Activated naive CD8-positive, alpha-beta T cell (primary cell): ENCODE results near the gene DCC.

Experiments
- H3K27ac Mint-ChIP-seq: one replicate; pipeline ENCODE4 v1.8.0; 2021; ENCODE audit warnings: mixed read lengths
- H3K27me3 Mint-ChIP-seq: one replicate; pipeline ENCODE4 v1.8.0; 2021; ENCODE audit warnings: mixed read lengths
- H3K36me3 Mint-ChIP-seq: one replicate; pipeline ENCODE4 v1.8.0; 2021; ENCODE audit warnings: mixed read lengths
- H3K4me1 Mint-ChIP-seq: one replicate; pipeline ENCODE4 v1.8.0; 2021; ENCODE audit warnings: low read depth, mixed read lengths
- H3K4me3 Mint-ChIP-seq: one replicate; pipeline ENCODE4 v1.8.0; 2021; ENCODE audit warnings: mild to moderate bottlenecking, mixed read lengths
- H3K9me3 Mint-ChIP-seq: one replicate; pipeline ENCODE4 v1.8.0; 2021; ENCODE audit warnings: low read depth, mixed read lengths

Gene DCC

DNA sequence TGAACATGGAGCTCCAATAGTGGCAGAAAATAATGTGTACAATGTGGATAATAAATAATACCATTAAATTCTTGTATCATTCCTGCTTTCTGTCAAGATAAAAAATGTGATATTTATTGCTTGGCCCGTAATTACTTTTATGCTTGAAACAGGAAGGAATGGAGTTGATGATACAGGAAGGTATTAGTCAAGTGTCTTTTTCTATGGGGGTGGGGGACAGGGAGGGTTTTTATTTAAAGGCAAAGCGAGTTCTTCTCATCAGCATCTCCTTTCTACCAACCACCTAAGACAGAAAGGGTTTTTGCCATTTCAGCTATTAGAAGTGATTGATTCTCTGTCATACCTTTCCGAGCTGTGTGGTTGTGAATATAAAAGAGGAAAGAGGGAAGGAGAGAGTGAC is 135.3 kb downstream of the DCC start:
- Mint-ChIP-seq H3K4me1 (no peaks in the 10 kb centered on the region), H3K4me3 (no peak overlapping the region), H3K27me3 (no peaks in the 10 kb centered on the region), H3K9me3 (no peaks in the 10 kb centered on the region), H3K27ac (no peak overlapping the region), H3K36me3 (no peaks in the 10 kb centered on the region)

- H3K9me3 Mint-ChIP-seq = peaks cover 6% of the 10 kb centered on the region
- no peak overlapping the region for H3K4me3 Mint-ChIP-seq
- H3K36me3 Mint-ChIP-seq = no peaks in the 10 kb centered on the region
- H3K27ac Mint-ChIP-seq = no peak overlapping the region
- no peaks in the 10 kb centered on the region for H3K27me3 Mint-ChIP-seq
- no peaks in the 10 kb centered on the region for H3K4me1 Mint-ChIP-seq
Observed at GRCh38 chr18:52481116-52481515, 141.1 kb downstream of the DCC start.

- H3K4me3 Mint-ChIP-seq = no peak overlapping the region
- H3K9me3 Mint-ChIP-seq = peaks cover 12% of the 10 kb centered on the region
- H3K27me3 Mint-ChIP-seq = no peaks in the 10 kb centered on the region
- no peak overlapping the region for H3K27ac Mint-ChIP-seq
- H3K4me1 Mint-ChIP-seq = no peaks in the 10 kb centered on the region
- H3K36me3 Mint-ChIP-seq = no peaks in the 10 kb centered on the region
Observed at GRCh38 chr18:52484977-52485376, 145.0 kb downstream of the DCC start.

DNA sequence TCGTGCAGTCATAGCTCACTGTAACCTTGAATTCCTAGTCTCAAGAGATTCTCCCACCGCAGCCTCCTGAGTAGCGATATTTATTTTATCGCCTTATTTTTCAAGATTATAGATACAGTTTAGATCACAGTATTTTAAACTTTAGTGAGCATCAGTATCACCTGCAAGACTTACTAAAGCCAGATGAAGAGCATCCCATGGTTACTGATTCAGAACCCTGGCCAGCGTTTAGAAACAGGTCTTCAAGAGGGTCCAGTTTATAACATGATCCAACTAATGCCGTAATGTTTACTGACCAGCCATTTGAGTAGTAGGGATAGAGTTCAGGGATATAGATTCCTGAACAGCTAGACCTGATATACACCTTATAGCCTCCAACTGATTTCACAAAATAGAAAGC is 146.1 kb downstream of the DCC start:
- H3K4me1 Mint-ChIP-seq = no peaks in the 10 kb centered on the region
- H3K4me3 Mint-ChIP-seq = no peak overlapping the region
- no peak overlapping the region for H3K27ac Mint-ChIP-seq
- no peaks in the 10 kb centered on the region for H3K36me3 Mint-ChIP-seq
- H3K27me3 Mint-ChIP-seq = no peaks in the 10 kb centered on the region
- peaks cover 12% of the 10 kb centered on the region for H3K9me3 Mint-ChIP-seq

DNA sequence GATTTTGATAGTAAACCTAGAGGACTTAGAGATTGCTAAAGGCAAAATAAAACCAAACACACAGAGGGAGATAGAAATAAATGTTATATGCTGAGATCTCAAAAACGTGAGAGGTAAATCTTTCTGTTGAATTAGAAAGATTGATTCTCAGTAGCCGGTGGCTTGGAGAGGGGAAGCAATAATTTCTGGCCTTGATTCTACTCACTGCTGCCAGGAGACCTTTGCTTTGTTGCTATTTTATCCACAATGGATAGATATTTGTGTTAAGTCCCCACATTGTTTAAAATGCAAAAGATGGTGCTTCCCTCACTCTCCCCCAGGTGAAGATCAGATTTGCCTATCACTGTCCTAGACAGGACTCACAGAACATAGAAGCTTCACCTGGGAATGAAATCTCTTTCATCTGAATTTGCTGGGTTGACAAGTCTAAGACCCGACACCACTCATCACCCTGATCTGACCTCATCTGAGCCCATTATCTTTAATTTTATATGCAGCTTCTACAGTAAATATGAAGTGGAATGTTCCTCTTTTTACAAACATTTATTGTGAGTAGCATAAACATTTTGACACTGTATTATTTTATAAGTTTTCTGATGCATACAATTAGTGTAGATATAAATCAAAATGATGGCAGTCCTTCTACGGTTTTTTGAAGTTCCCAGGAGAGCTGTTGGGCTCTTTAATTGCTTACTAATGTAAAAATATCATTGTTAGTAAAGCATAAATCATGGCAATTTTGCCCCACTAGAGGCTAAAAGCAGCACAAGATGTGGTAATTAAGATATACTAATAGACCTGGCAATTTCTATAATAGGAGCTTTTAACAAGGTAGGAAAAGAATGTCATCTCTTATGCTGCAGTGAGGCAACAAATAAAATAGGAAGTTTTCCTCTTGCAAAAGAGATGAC is 149.7 kb downstream of the DCC start:
- Mint-ChIP-seq H3K9me3 (peaks cover 13% of the 10 kb centered on the region), H3K27ac (no peak overlapping the region), H3K27me3 (no peaks in the 10 kb centered on the region), H3K36me3 (no peaks in the 10 kb centered on the region), H3K4me1 (no peaks in the 10 kb centered on the region), H3K4me3 (no peak overlapping the region)

GRCh38 chr18:52496426-52496825 is 156.4 kb downstream of the DCC start:
- Mint-ChIP-seq H3K9me3 (peaks cover 7% of the 10 kb centered on the region), H3K27ac (no peak overlapping the region), H3K4me1 (no peaks in the 10 kb centered on the region), H3K27me3 (no peaks in the 10 kb centered on the region), H3K36me3 (no peaks in the 10 kb centered on the region), H3K4me3 (no peak overlapping the region)

GRCh38 chr18:52499016-52499415 is 159.0 kb downstream of the DCC start:
- Mint-ChIP-seq H3K4me3 (no peak overlapping the region), H3K36me3 (no peaks in the 10 kb centered on the region), H3K9me3 (peaks cover 3% of the 10 kb centered on the region), H3K4me1 (no peaks in the 10 kb centered on the region), H3K27me3 (no peaks in the 10 kb centered on the region), H3K27ac (no peak overlapping the region)

DNA sequence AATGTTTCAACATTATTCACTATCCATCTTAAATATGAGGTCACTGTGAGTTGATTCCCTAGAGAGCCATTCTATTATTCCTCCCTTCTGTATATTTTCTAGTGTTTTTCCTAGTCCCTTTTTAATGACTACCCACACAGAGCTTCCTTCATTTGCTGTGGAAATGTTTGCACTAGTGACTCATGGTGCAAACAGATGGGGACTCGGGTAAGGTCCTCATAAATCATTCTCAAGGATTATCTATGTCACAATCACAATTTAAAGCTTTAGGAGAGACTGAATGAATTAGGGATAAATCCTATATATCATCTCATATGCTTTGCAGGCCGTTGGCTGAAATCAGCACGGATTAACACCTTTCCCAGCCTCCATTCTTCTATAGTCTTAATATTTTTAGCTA is 159.6 kb downstream of the DCC start:
- Mint-ChIP-seq H3K4me3 (no peak overlapping the region), H3K27ac (no peak overlapping the region), H3K27me3 (no peaks in the 10 kb centered on the region), H3K9me3 (no peaks in the 10 kb centered on the region), H3K36me3 (no peaks in the 10 kb centered on the region), H3K4me1 (no peaks in the 10 kb centered on the region)

GRCh38 chr18:52504589-52504988 is 164.6 kb downstream of the DCC start:
- Mint-ChIP-seq H3K9me3 (peaks cover 3% of the 10 kb centered on the region), H3K27me3 (no peaks in the 10 kb centered on the region), H3K4me1 (no peaks in the 10 kb centered on the region), H3K36me3 (no peaks in the 10 kb centered on the region), H3K4me3 (no peak overlapping the region), H3K27ac (no peak overlapping the region)

DNA sequence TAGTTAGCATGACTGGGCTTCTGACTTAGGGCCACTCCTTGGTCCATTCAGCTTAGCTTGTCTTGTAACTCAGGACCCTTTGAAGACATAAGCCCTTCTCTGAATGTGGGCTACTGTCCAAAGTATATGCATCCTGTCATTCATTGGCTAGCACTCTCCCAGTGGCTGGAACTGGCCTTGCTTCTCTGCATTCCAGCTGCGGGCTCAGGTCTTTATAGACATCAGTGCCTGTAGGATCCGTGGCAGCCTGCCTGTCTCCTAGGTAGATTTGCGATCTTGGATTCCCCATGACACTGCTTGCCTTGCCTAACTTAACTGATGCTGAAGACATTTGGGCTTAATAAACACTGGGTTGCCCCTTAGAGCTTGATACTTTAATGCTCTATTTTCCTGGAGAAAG is 170.1 kb downstream of the DCC start:
- H3K9me3 Mint-ChIP-seq = peaks cover 8% of the 10 kb centered on the region
- no peaks in the 10 kb centered on the region for H3K36me3 Mint-ChIP-seq
- no peak overlapping the region for H3K27ac Mint-ChIP-seq
- no peaks in the 10 kb centered on the region for H3K4me1 Mint-ChIP-seq
- no peak overlapping the region for H3K4me3 Mint-ChIP-seq
- H3K27me3 Mint-ChIP-seq = no peaks in the 10 kb centered on the region

- no peaks in the 10 kb centered on the region for H3K36me3 Mint-ChIP-seq
- H3K27me3 Mint-ChIP-seq = no peaks in the 10 kb centered on the region
- no peak overlapping the region for H3K27ac Mint-ChIP-seq
- H3K4me3 Mint-ChIP-seq = no peak overlapping the region
- H3K9me3 Mint-ChIP-seq = peaks cover 9% of the 10 kb centered on the region
- H3K4me1 Mint-ChIP-seq = no peaks in the 10 kb centered on the region
Observed at GRCh38 chr18:52518086-52518485, 178.1 kb downstream of the DCC start.

- Mint-ChIP-seq H3K4me3 (no peak overlapping the region), H3K27me3 (no peaks in the 10 kb centered on the region), H3K27ac (no peak overlapping the region), H3K9me3 (peaks cover 9% of the 10 kb centered on the region), H3K4me1 (no peaks in the 10 kb centered on the region), H3K36me3 (no peaks in the 10 kb centered on the region)
Observed at GRCh38 chr18:52519021-52519420, 179.0 kb downstream of the DCC start.

GRCh38 chr18:52523566-52523965 is 183.6 kb downstream of the DCC start:
- Mint-ChIP-seq H3K27ac (no peak overlapping the region), H3K4me3 (no peak overlapping the region), H3K36me3 (no peaks in the 10 kb centered on the region), H3K9me3 (peaks cover 4% of the 10 kb centered on the region), H3K4me1 (no peaks in the 10 kb centered on the region), H3K27me3 (no peaks in the 10 kb centered on the region)

GRCh38 chr18:52531836-52532235 is 191.8 kb downstream of the DCC start:
- Mint-ChIP-seq H3K27ac (no peak overlapping the region), H3K36me3 (no peaks in the 10 kb centered on the region), H3K4me1 (no peaks in the 10 kb centered on the region), H3K9me3 (no peaks in the 10 kb centered on the region), H3K27me3 (peaks cover 2% of the 10 kb centered on the region), H3K4me3 (no peak overlapping the region)

GRCh38 chr18:52536039-52536438 is 196.0 kb downstream of the DCC start:
- no peaks in the 10 kb centered on the region for H3K9me3 Mint-ChIP-seq
- H3K4me3 Mint-ChIP-seq = no peak overlapping the region
- H3K27ac Mint-ChIP-seq = no peak overlapping the region
- H3K36me3 Mint-ChIP-seq = no peaks in the 10 kb centered on the region
- no peaks in the 10 kb centered on the region for H3K4me1 Mint-ChIP-seq
- H3K27me3 Mint-ChIP-seq = peaks cover 2% of the 10 kb centered on the region

DNA sequence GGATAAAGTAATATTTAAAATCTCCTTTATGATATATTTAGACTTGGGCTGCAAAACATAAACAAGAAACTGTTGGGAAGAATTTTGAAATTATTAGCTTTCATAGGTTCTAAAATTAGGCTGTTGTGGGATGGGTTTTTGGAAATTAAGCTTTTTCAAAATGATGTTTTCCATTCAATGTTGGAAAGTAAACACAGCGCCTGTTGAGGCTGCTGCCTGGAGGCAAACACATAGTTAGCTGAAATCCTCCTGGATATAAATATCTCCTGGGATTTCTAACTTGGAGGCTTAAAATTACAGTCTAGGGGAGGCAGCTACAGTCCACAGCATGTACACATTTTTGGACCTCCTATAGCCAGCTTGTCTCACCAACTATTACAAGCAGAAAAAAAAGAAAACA is 197.3 kb downstream of the DCC start:
- Mint-ChIP-seq H3K4me1 (no peaks in the 10 kb centered on the region), H3K4me3 (no peak overlapping the region), H3K36me3 (no peaks in the 10 kb centered on the region), H3K27ac (no peak overlapping the region), H3K9me3 (no peaks in the 10 kb centered on the region), H3K27me3 (peaks cover 2% of the 10 kb centered on the region)
